Glutamatergic neuron (in vitro differentiated cells): Measurements from ENCODE around the gene TBC1D24. TPM values are rescaled to one million over a fixed set of nuclear protein-coding genes. Genes with fewer than 3 reads are reported as not detected.
A peak's percentile ranks its signal among the peaks of the same experiment; 100 is the strongest.

ENCODE experiments used
- DNase-seq: peaks from one replicate; pipeline ENCODE4 v3.0.0; 2022
- H3K27ac Mint-ChIP-seq: one replicate; pipeline ENCODE4 v1.8.0; 2020; ENCODE audit warnings: mild to moderate bottlenecking, mixed read lengths, inconsistent platforms; ENCODE audit not compliant: unreplicated experiment
- H3K27me3 Mint-ChIP-seq: one replicate; pipeline ENCODE4 v1.8.0; 2020; ENCODE audit warnings: mild to moderate bottlenecking, moderate library complexity, mixed read lengths, inconsistent platforms; ENCODE audit not compliant: unreplicated experiment
- H3K36me3 Mint-ChIP-seq: one replicate; pipeline ENCODE4 v1.8.0; 2020; ENCODE audit warnings: mild to moderate bottlenecking, mixed read lengths, inconsistent platforms; ENCODE audit not compliant: unreplicated experiment
- H3K4me1 Mint-ChIP-seq: one replicate; pipeline ENCODE4 v1.8.0; 2020; ENCODE audit warnings: mild to moderate bottlenecking, low read depth, mixed read lengths, inconsistent platforms; ENCODE audit not compliant: unreplicated experiment
- H3K4me3 Mint-ChIP-seq: one replicate; pipeline ENCODE4 v1.8.0; 2020; ENCODE audit warnings: mild to moderate bottlenecking, mixed read lengths, inconsistent platforms; ENCODE audit not compliant: unreplicated experiment
- H3K9me3 Mint-ChIP-seq: one replicate; pipeline ENCODE4 v1.8.0; 2020; ENCODE audit warnings: mild to moderate bottlenecking, moderate library complexity, mixed read lengths, inconsistent platforms; ENCODE audit not compliant: unreplicated experiment
- CTCF ChIP-seq: fragments of 200-600 bp; sonication (generic); IDR thresholded peaks from one replicate; pipeline ENCODE4 v1.5.0; 2021; ENCODE audit not compliant: partially characterized antibody, unreplicated experiment
- total RNA-seq: library from RNA; stranded (reverse); fragmentation: NEBNext Ultra II Directional; extraction: Animal tissue kit (Norgen Biotek cat#: 25700); gene quantifications from one replicate; pipeline ENCODE4 v1.2.1, GENCODE V29; 2021; ENCODE audit not compliant: unreplicated experiment

The TBC1D24 gene
- total RNA-seq, 1 donor from 2014 or later: 58.4 TPM

- Mint-ChIP-seq H3K27ac (no peak overlapping the region), H3K27me3 (peaks cover 9% of the 10 kb centered on the region), H3K9me3 (peaks cover 7% of the 10 kb centered on the region), H3K36me3 (no peaks in the 10 kb centered on the region), H3K4me3 (no peak overlapping the region), H3K4me1 (peaks cover 3% of the 10 kb centered on the region)
- DNase-seq: no peak
- no peak for TF ChIP-seq CTCF
Measured at GRCh38 chr16:2528161-2529060, 53.5 kb downstream of the TBC1D24 start.

DNA sequence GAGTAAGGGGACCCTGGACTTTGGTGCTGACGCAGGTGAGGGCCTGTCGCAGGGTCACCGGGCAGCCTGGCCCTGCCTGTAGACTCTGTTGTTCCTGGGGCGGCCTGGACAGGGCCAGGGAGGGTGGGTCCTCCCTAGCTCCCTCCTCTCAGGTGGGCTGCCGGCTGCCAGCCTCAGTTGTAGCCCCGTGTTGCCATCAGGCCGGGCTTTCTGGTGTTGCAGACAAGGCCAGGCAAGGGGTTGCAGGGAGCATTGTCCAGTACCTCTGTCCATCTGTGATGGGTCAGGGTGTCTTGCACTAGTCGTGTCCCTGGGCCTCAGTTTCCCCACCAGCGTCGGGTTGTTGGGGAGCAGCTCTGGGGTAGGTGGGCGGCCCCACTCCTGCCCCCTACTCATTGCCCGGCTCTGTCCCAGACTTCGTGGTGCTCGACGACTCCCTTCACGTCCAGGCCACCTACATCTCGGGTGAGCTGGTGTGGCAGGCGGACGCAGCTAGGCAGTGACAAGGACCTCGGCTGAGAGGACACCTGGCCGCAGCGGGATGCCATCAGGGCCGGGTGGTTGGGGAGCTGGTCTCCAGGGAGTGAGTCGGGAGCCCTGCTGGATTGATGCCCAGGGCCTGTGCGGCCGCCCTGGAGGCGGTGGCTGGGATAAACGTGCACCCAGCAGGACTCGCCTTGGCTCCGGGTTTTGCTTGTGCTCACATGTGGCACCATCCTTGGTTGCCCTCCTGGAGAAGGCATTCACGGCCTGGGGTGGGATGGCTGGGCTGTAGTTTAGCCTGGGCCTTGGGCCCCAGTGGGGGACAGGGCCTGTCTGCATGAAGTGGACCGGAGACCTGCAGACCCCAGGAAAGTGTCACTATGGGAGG, 54.4 kb downstream of the TBC1D24 start:
- no peak for DNase-seq
- H3K27me3 Mint-ChIP-seq: peaks cover 14% of the 10 kb centered on the region
- peaks cover 7% of the 10 kb centered on the region for H3K9me3 Mint-ChIP-seq
- H3K4me3 Mint-ChIP-seq: no peak overlapping the region
- TF ChIP-seq CTCF: no peak
- no peaks in the 10 kb centered on the region for H3K36me3 Mint-ChIP-seq
- H3K4me1 Mint-ChIP-seq: peaks cover 3% of the 10 kb centered on the region
- no peak overlapping the region for H3K27ac Mint-ChIP-seq

DNA sequence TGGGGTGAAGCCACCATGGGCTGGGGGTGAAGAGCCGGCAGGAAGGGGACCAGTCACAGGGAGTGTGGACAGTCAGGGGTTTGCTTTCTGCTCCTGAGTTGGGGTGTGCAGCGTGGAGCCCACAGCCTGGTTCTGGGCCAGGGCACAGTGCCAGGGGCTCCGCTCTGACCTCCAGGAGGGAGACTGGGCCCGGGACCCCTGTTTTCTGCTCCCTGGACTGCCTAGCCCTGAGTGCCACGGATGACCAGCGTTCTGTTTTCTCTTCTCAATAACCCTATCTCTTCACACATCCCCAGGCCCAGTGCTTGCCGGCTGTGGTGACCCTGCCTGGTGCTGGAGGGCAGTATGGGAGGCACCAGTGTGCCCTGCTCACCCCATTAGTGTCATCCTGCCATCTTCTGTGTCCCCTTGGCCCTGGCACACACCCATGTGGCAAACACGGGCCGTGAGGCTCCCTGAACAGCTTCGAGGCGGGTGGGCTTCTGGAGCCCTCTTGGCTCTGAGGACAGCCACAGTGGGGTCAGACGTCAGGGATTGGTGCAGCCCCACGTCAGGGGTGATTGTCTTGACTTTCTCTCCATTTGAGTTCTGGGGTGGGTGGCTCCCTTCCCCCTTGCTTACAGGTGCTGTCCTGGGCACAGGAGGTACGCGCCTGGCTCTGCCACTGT, 55.2 kb downstream of the TBC1D24 start:
- no peak for DNase-seq
- Mint-ChIP-seq H3K27me3 (peaks cover 12% of the 10 kb centered on the region), H3K36me3 (no peaks in the 10 kb centered on the region), H3K27ac (peak overlapping the region; percentile 52), H3K4me3 (no peak overlapping the region), H3K9me3 (peaks cover 6% of the 10 kb centered on the region), H3K4me1 (peaks cover 2% of the 10 kb centered on the region)
- TF ChIP-seq CTCF: no peak

DNA sequence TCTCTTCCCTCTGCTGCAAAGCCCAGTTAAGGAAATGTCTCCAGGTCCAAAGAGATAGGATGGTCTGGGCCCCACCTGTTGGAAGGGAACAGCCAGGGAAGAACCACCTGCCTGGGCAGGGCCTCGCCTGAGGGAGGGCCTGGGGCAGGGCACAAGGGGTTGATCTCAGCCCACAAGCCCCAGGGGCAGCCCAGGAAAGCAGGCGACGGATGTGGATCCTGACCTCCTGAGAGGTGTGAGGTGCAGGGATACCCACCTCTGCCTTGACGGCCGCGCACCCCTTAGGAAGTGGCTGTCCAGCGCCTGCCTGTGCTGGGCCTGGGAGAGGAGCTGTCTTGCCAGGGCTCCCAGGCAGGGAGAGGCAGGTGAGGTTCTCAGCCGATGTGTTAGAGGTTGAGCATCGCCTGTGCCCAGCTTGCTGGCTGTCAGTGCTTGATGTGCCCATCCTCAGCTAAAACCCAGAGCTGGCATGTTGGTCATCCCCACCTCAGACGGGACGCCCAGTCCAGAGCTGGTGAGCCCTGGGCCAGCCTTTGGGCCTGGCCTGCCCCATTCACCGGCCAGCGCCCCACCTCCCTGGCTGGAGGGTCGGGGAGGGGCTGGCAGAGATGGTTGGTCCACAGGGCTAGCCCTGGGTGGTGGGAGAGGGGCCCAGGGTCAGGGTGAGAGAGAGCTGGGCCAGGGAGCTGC, 55.8 kb downstream of the TBC1D24 start:
- Mint-ChIP-seq H3K4me3 (peak overlapping the region; percentile 81), H3K36me3 (no peaks in the 10 kb centered on the region), H3K4me1 (peaks cover 2% of the 10 kb centered on the region), H3K9me3 (peaks cover 8% of the 10 kb centered on the region), H3K27me3 (peaks cover 12% of the 10 kb centered on the region), H3K27ac (peak overlapping the region; percentile 52)
- no peak for DNase-seq
- TF ChIP-seq CTCF: no peak
